WTC11 (cell line): ENCODE measurements around the gene CRB1. TPM values are rescaled to one million over a fixed set of nuclear protein-coding genes. Genes with fewer than 3 reads are reported as not detected.
A peak's percentile ranks its signal among the peaks of the same experiment; 100 is the strongest.

Source experiments
- ATAC-seq: fragments of 200-7000 bp; cut with Tn5 transposase; 2 replicates; pipeline ENCODE4 v1.10.0; 2021; ENCODE audit warnings: mild to moderate bottlenecking, moderate library complexity
- CTCF ChIA-PET: fragments of 300-600 bp; sonication (Branson Sonifier 250); formaldehyde crosslinking; loops from one replicate; lab custom pipeline; 2021; ENCODE audit warnings: antibody characterized with exemption; lab: Charles Lee
- POLR2A ChIA-PET: fragments of 350-600 bp; sonication (Branson Sonifier 250); formaldehyde crosslinking; loops from one replicate; lab custom pipeline; 2021; ENCODE audit warnings: antibody characterized with exemption; lab: Charles Lee
- DNase-seq: peaks from one replicate; pipeline ENCODE4 v3.0.0; 2021; ENCODE audit warnings: low spot score
- H3K27ac Mint-ChIP-seq: 2 replicates; pipeline ENCODE4 v1.8.0; 2021; ENCODE audit warnings: mixed read lengths
- H3K27me3 Mint-ChIP-seq: 2 replicates; pipeline ENCODE4 v1.8.0; 2021; ENCODE audit warnings: low read depth, mild to moderate bottlenecking, moderate library complexity, mixed read lengths
- H3K36me3 Mint-ChIP-seq: 2 replicates; pipeline ENCODE4 v1.8.0; 2021; ENCODE audit warnings: mixed read lengths
- H3K4me1 Mint-ChIP-seq: 2 replicates; pipeline ENCODE4 v1.8.0; 2022; ENCODE audit warnings: mixed read lengths
- H3K4me3 Mint-ChIP-seq: 2 replicates; pipeline ENCODE4 v1.8.0; 2021; ENCODE audit warnings: mild to moderate bottlenecking, moderate library complexity, mixed read lengths
- H3K9me3 Mint-ChIP-seq: 2 replicates; pipeline ENCODE4 v1.8.0; 2021; ENCODE audit warnings: mixed read lengths
- ATF6 ChIP-seq: sonication (generic); formaldehyde crosslinking; IDR thresholded peaks from 2 replicates; pipeline ENCODE4 v1.8.1; 2023; ENCODE audit warnings: mild to moderate bottlenecking, missing genetic modification reagents
- CBFB ChIP-seq: sonication (generic); formaldehyde crosslinking; IDR thresholded peaks from 2 replicates; pipeline ENCODE4 v1.8.1; 2022; ENCODE audit warnings: mild to moderate bottlenecking, low read depth, missing genetic modification reagents
- CREB1 ChIP-seq: sonication (generic); formaldehyde crosslinking; IDR thresholded peaks from 2 replicates; pipeline ENCODE4 v1.8.0; 2023; ENCODE audit warnings: mild to moderate bottlenecking, missing genetic modification reagents
- CREM ChIP-seq: sonication (generic); formaldehyde crosslinking; IDR thresholded peaks from 2 replicates; pipeline ENCODE4 v1.8.1; 2022; ENCODE audit warnings: mild to moderate bottlenecking, missing genetic modification reagents, moderate library complexity
- E2F1 ChIP-seq: sonication (generic); formaldehyde crosslinking; IDR thresholded peaks from 2 replicates; pipeline ENCODE4 v1.8.0; 2022; ENCODE audit warnings: mild to moderate bottlenecking, missing genetic modification reagents
- E2F5 ChIP-seq: sonication (generic); formaldehyde crosslinking; IDR thresholded peaks from 2 replicates; pipeline ENCODE4 v1.8.1; 2022; ENCODE audit warnings: mild to moderate bottlenecking, moderate library complexity, missing genetic modification reagents
- ELF4 ChIP-seq: sonication (generic); formaldehyde crosslinking; IDR thresholded peaks from 2 replicates; pipeline ENCODE4 v1.8.1; 2022; ENCODE audit warnings: low read depth, mild to moderate bottlenecking, moderate library complexity, missing genetic modification reagents
- FOXK1 ChIP-seq: sonication (generic); formaldehyde crosslinking; IDR thresholded peaks from 2 replicates; pipeline ENCODE4 v1.8.0; 2022; ENCODE audit warnings: mild to moderate bottlenecking, moderate library complexity, missing genetic modification reagents
- GABPB1 ChIP-seq: sonication (generic); formaldehyde crosslinking; IDR thresholded peaks from 2 replicates; pipeline ENCODE4 v1.8.1; 2023; ENCODE audit warnings: mild to moderate bottlenecking, missing genetic modification reagents
- HMGA2 ChIP-seq: fragments of 250-450 bp; sonication (Bioruptor Pico); IDR thresholded peaks from 2 replicates; pipeline ENCODE4 v1.4.0; 2021; ENCODE audit warnings: mild to moderate bottlenecking, moderate library complexity
- IRF1 ChIP-seq: sonication (generic); formaldehyde crosslinking; IDR thresholded peaks from 2 replicates; pipeline ENCODE4 v1.8.0; 2023; ENCODE audit warnings: missing genetic modification reagents
- NFATC4 ChIP-seq: fragments of 250-450 bp; sonication (Bioruptor Pico); IDR thresholded peaks from 2 replicates; pipeline ENCODE4 v1.9.0; 2021; ENCODE audit warnings: mild to moderate bottlenecking
- OVOL2 ChIP-seq: fragments of 250-450 bp; sonication (Bioruptor Pico); IDR thresholded peaks from 2 replicates; pipeline ENCODE4 v1.9.0; 2021; ENCODE audit warnings: mild to moderate bottlenecking, borderline replicate concordance
- PRDM15 ChIP-seq: sonication (generic); formaldehyde crosslinking; IDR thresholded peaks from 2 replicates; pipeline ENCODE4 v1.8.0; 2022; ENCODE audit warnings: missing genetic modification reagents
- PREB ChIP-seq: sonication (generic); formaldehyde crosslinking; IDR thresholded peaks from 2 replicates; pipeline ENCODE4 v1.8.1; 2022; ENCODE audit warnings: mild to moderate bottlenecking, missing genetic modification reagents, moderate library complexity, borderline replicate concordance
- RELA ChIP-seq: sonication (generic); formaldehyde crosslinking; IDR thresholded peaks from 2 replicates; pipeline ENCODE4 v1.8.1; 2022; ENCODE audit warnings: missing genetic modification reagents, mild to moderate bottlenecking, borderline replicate concordance
- SMAD3 ChIP-seq: sonication (generic); formaldehyde crosslinking; IDR thresholded peaks from 2 replicates; pipeline ENCODE4 v1.8.0; 2022; ENCODE audit warnings: missing genetic modification reagents, mild to moderate bottlenecking, borderline replicate concordance
- SOX15 ChIP-seq: fragments of 250-450 bp; sonication (Bioruptor Pico); IDR thresholded peaks from 2 replicates; pipeline ENCODE4 v1.9.0; 2021; ENCODE audit warnings: mild to moderate bottlenecking
- SP1 ChIP-seq: sonication (generic); formaldehyde crosslinking; conservative IDR thresholded peaks from 2 replicates; pipeline ENCODE4 v1.8.1; 2022; ENCODE audit warnings: missing genetic modification reagents
- TCF7 ChIP-seq: sonication (generic); formaldehyde crosslinking; IDR thresholded peaks from 2 replicates; pipeline ENCODE4 v1.8.0; 2022; ENCODE audit warnings: mild to moderate bottlenecking, low read depth, missing genetic modification reagents, moderate library complexity
- TEAD1 ChIP-seq: sonication (generic); formaldehyde crosslinking; IDR thresholded peaks from 2 replicates; pipeline ENCODE4 v1.8.0; 2022; ENCODE audit warnings: mild to moderate bottlenecking, missing genetic modification reagents
- ZNF138 ChIP-seq: sonication (generic); formaldehyde crosslinking; conservative IDR thresholded peaks from 2 replicates; pipeline ENCODE4 v1.8.1; 2022; ENCODE audit warnings: mild to moderate bottlenecking, moderate library complexity, missing genetic modification reagents
- ZNF317 ChIP-seq: sonication (generic); formaldehyde crosslinking; IDR thresholded peaks from 2 replicates; pipeline ENCODE4 v1.8.1; 2023; ENCODE audit warnings: low read depth, mild to moderate bottlenecking, moderate library complexity, missing genetic modification reagents, borderline replicate concordance
- ZNF423 ChIP-seq: fragments of 250-450 bp; sonication (Bioruptor Pico); IDR thresholded peaks from 2 replicates; pipeline ENCODE4 v2.1.2; 2022; ENCODE audit warnings: mild to moderate bottlenecking, moderate library complexity
- ZNF512 ChIP-seq: sonication (generic); formaldehyde crosslinking; IDR thresholded peaks from 2 replicates; pipeline ENCODE4 v1.8.1; 2022; ENCODE audit warnings: missing genetic modification reagents, borderline replicate concordance
- total RNA-seq: library from RNA; stranded (reverse); gene quantifications from 3 replicates; pipeline ENCODE4 v1.2.3, GENCODE V29; 2021

Gene CRB1
- total RNA-seq, 1 experiment from 2014 or later = 0.11 TPM

- POLR2A ChIA-PET = interaction anchor here (0.6 kb wide), 1 partner anchor 1753 kb away, joined by 5 read pairs; no protein-coding TSS in a partner anchor
- no peaks in the 10 kb centered on the region for H3K27me3 Mint-ChIP-seq
- ATAC-seq = no peak
- no peaks in the 10 kb centered on the region for H3K36me3 Mint-ChIP-seq
- peak overlapping the region; percentile 17; the same call in 1 of the 2 replicates for H3K27ac Mint-ChIP-seq
- H3K9me3 Mint-ChIP-seq = no peaks in the 10 kb centered on the region
- CTCF ChIA-PET = interaction anchor here (0.9 kb wide), 1 partner anchor 48 kb away, joined by 4 read pairs; no protein-coding TSS in a partner anchor
- no peak overlapping the region for H3K4me3 Mint-ChIP-seq
- peaks cover 5% of the 10 kb centered on the region for H3K4me1 Mint-ChIP-seq
- DNase-seq = no peak
- TF ChIP-seq SMAD3 (CRISPR knock-in tag) (no peak), OVOL2 (no peak), ZNF423 (CRISPR knock-in tag) (no peak), TEAD1 (CRISPR knock-in tag) (no peak), ZNF138 (no peak), CREB1 (CRISPR knock-in tag) (no peak), PREB (no peak), IRF1 (CRISPR knock-in tag) (no peak), CREM (CRISPR knock-in tag) (no peak), TCF7 (CRISPR knock-in tag) (no peak), ZNF317 (CRISPR knock-in tag) (no peak), ATF6 (CRISPR knock-in tag) (no peak)
These were observed 180.2 kb downstream of the CRB1 start for GRCh38 chr1:197448121-197448779.

- ChIA-PET POLR2A (no interaction called here), CTCF (no interaction called here)
- ATAC-seq (no peak), DNase-seq (no peak)
- no peaks in the 10 kb centered on the region for H3K36me3 Mint-ChIP-seq
- no peak overlapping the region for H3K4me3 Mint-ChIP-seq
- no peaks in the 10 kb centered on the region for H3K9me3 Mint-ChIP-seq
- H3K27ac Mint-ChIP-seq = no peak overlapping the region
- H3K4me1 Mint-ChIP-seq = peaks cover 5% of the 10 kb centered on the region; the same call in 1 of the 2 replicates
- no peaks in the 10 kb centered on the region for H3K27me3 Mint-ChIP-seq
- TF ChIP-seq RELA (CRISPR knock-in tag) (no peak), NFATC4 (no peak), GABPB1 (CRISPR knock-in tag) (no peak), E2F5 (CRISPR knock-in tag) (no peak), E2F1 (CRISPR knock-in tag) (no peak), CREB1 (CRISPR knock-in tag) (no peak), ZNF512 (CRISPR knock-in tag) (no peak), ELF4 (no peak), FOXK1 (CRISPR knock-in tag) (no peak), SOX15 (CRISPR knock-in tag) (no peak), HMGA2 (CRISPR knock-in tag) (no peak), PRDM15 (CRISPR knock-in tag) (no peak), CBFB (no peak), SP1 (no peak)
These were observed 183.3 kb downstream of the CRB1 start for GRCh38 chr1:197451381-197451780.
